ENCODE results near the gene HEYL. TPM values are rescaled to one million over a fixed set of nuclear protein-coding genes. Genes with fewer than 3 reads are reported as not detected.

The HEYL gene
- total RNA-seq, 1 donor from 2014 or later, result not detected

DNA sequence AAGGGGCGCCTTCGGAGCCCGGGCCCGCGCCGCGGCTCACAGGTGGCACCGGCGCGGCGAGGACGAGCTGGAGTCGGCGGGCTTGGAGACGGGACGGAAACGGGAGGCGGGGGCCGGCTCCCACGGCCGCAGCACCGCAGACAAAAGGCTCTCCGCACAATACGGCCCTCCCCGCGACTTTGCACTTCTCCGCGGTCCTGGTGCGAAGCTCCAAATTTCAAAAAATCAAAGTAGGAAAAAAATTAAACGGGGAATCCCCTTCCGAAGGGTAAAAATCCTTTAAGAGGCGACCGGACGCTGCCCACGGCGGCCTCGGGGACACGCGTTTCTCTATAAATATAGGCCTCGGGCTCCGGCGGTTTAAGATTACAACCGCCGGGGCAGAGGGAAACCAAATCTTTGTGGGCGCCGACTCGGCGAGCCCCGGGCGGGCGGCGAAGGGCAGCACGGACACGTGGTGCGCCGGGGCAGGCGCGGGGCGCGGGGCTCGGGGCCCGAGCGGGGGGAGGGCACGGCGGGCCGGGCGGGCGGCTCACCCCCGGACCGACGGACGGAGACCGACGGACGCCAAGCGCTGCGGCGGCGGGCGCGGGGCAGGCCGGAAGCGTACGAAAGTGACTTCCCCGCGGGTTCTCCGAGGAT, 63.3 kb downstream of the HEYL start:
- peak; percentile 50 for DNase-seq
- TF ChIP-seq, protein P1, sequence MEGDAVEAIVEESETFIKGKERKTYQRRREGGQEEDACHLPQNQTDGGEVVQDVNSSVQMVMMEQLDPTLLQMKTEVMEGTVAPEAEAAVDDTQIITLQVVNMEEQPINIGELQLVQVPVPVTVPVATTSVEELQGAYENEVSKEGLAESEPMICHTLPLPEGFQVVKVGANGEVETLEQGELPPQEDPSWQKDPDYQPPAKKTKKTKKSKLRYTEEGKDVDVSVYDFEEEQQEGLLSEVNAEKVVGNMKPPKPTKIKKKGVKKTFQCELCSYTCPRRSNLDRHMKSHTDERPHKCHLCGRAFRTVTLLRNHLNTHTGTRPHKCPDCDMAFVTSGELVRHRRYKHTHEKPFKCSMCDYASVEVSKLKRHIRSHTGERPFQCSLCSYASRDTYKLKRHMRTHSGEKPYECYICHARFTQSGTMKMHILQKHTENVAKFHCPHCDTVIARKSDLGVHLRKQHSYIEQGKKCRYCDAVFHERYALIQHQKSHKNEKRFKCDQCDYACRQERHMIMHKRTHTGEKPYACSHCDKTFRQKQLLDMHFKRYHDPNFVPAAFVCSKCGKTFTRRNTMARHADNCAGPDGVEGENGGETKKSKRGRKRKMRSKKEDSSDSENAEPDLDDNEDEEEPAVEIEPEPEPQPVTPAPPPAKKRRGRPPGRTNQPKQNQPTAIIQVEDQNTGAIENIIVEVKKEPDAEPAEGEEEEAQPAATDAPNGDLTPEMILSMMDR (IDR thresholded peaks at IDR 0.05), result no peak
- POLR2A ChIA-PET, result interaction anchor here (0.5 to 2.0 kb wide), 6 partner anchors 9 to 162 kb away, joined by 4 to 12 read pairs (median 7); partner anchors contain the start of gene PPIE
- ATAC-seq (ENCODE audit: low read depth), result peak; percentile 49
- peaks cover 44% of the 10 kb centered on the region for H3K36me3 Mint-ChIP-seq (ENCODE audit: low read depth)
- peak overlapping the region; percentile 89 for H3K4me3 Mint-ChIP-seq
- CTCF ChIA-PET, result no interaction called here
- H3K27ac Mint-ChIP-seq, result peak overlapping the region; percentile 83
- peaks cover 35% of the 10 kb centered on the region for H3K4me1 Mint-ChIP-seq
- H3K9me3 Mint-ChIP-seq, result no peaks in the 10 kb centered on the region
- no peaks in the 10 kb centered on the region for H3K27me3 Mint-ChIP-seq
- intact Hi-C loops (cut with micrococcal nuclease), result loop anchor here (1.0 to 5.0 kb wide), 3 partner anchors 17 to 1286 kb away; partner anchors contain the start of gene CITED4

DNA sequence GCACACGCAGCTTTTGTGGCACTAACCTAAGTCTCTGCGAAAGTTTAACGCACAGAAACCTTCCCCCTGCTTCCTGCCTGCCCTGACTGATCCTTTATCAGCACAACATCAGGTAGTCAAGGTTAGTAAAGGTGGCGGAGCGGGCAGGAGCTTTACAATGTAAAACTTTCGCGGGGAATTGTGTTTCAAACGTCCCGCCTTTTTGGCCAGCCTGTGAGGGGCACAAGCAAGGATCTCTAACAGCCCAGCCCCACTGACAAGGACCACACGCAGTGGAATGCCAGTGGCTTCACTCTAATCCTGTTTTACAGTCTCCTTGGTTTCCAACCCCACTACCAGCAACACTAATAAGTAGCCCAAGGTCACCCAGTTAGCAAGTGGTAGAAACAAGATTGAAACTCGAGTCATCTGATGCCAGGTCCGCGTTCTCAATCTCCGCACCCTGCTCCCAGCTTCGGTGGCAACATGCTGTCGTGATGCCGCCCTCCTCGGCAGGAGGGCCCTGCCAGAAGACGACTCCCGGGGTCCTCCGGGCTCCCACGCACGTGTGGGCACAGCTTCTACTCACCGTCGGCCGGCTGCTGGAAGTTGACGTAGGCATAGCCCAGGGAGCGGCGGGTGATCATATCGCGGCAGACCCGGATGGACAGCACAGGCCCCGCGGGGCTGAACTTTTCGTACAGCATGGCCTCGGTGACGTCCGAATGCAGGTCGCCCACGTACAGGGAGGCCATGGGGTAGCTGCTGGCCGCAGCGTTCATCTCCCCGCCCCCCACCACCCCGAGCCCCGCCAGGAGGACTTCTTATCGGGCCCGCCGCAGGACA, 64.0 kb downstream of the HEYL start:
- Mint-ChIP-seq H3K4me1 (peaks cover 35% of the 10 kb centered on the region), H3K36me3 (ENCODE audit: low read depth) (peaks cover 51% of the 10 kb centered on the region), H3K9me3 (no peaks in the 10 kb centered on the region), H3K4me3 (peak overlapping the region; percentile 89), H3K27ac (peak overlapping the region; percentile 82), H3K27me3 (no peaks in the 10 kb centered on the region)
- ChIA-PET CTCF (no interaction called here), POLR2A (interaction anchor here (0.7 to 2.0 kb wide), 5 partner anchors 10 to 306 kb away, joined by 3 to 12 read pairs (median 4); partner anchors contain the start of gene PPIE)
- TF ChIP-seq, protein P1 (IDR thresholded peaks at IDR 0.05), result no peak
- DNase-seq (peak; percentile 33), ATAC-seq (ENCODE audit: low read depth) (peak; percentile 23)
- intact Hi-C loops (cut with micrococcal nuclease), result loop anchor here (1.0 to 5.0 kb wide), 3 partner anchors 16 to 1287 kb away; partner anchors contain the start of gene CITED4

DNA sequence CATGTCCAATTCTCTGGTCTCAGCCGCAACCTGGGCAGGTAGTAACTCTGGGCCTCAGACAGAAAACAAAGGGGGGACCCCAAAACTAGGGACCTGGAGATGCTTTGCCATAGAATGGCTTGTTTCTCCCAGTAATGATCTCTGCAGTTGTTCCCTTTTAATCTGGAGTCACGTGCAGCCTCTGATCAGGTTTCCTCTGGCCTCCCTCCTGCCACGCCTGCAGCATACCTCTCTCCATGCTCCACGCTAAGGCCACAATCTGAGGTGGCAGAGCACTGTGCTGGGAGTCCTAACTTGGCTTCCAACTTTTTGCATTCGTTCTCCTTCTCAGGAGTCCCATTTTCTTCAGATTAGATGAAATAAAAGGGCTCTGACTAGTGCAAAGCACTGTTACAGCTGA, 64.8 kb downstream of the HEYL start:
- CTCF ChIA-PET, result no interaction called here
- intact Hi-C loops (cut with micrococcal nuclease), result loop anchor here (5.0 kb wide), 1 partner anchor 1288 kb away; the partner anchor contains the start of gene CITED4

More for the DNA sequence above, 64.8 kb downstream of the HEYL start:
- POLR2A ChIA-PET, result interaction anchor here (1.2 to 2.0 kb wide), 4 partner anchors 11 to 305 kb away, joined by 3 to 9 read pairs (median 4); no protein-coding TSS in a partner anchor
- Mint-ChIP-seq H3K4me1 (peaks cover 35% of the 10 kb centered on the region), H3K36me3 (ENCODE audit: low read depth) (peaks cover 59% of the 10 kb centered on the region), H3K27ac (peak overlapping the region; percentile 82), H3K9me3 (no peaks in the 10 kb centered on the region), H3K4me3 (peak overlapping the region; percentile 89), H3K27me3 (no peaks in the 10 kb centered on the region)
- TF ChIP-seq, protein P1 (IDR thresholded peaks at IDR 0.05), result no peak
- DNase-seq (no peak), ATAC-seq (ENCODE audit: low read depth) (no peak)

Other genes with a start within 250 kb of the HEYL start
- 0.20 TPM in 1 of 2 replicates, not detected in the other for gene BMP8A, start 148.0 kb downstream of the HEYL start, total RNA-seq
- 310 and 314 TPM in 2 replicates for gene PABPC4, start 62.9 kb downstream of the HEYL start, total RNA-seq
- gene NT5C1A, start 32.5 kb upstream of the HEYL start, total RNA-seq, result not detected in 2 replicates
- gene HPCAL4, start 51.8 kb upstream of the HEYL start, total RNA-seq, result not detected in 2 replicates
- gene PPIE, start 99.2 kb upstream of the HEYL start, total RNA-seq, result 64.9 and 68.5 TPM in 2 replicates
- 1.2 TPM in 2 replicates for gene OXCT2, start 131.7 kb upstream of the HEYL start, total RNA-seq
- 1.2 and 1.4 TPM in 2 replicates for gene BMP8B, start 149.2 kb upstream of the HEYL start, total RNA-seq
- gene TRIT1, start 243.9 kb upstream of the HEYL start, total RNA-seq, result 23.1 and 24.4 TPM in 2 replicates

All from activated B cell treated with CpG ODN at 0.5 μM for 24 hours (primary cell).